NCI-H748 (cell line): Measurements from ENCODE around the gene TRIM36.

Source experiments
- DNase-seq: peaks from one replicate; lab custom pipeline; 2025; ENCODE audit not compliant: unreplicated experiment; lab: John Stamatoyannopoulos, UW

The TRIM36 gene

GRCh38 chr5:115079924-115080623 is 89.6 kb downstream of the TRIM36 start:
- peak; percentile 12 for DNase-seq
